MM.1S (cell line): ENCODE measurements around the gene CCNK.

Experiments
- DNase-seq: peaks from one replicate; pipeline ENCODE4 v3.0.0-alpha.2; 2015
- H2AFZ ChIP-seq: fragments of 300-600 bp; sonication (generic); 2 replicates; pipeline ENCODE4 v1.6.0; 2016; ENCODE audit warnings: antibody characterized with exemption, low read length
- H3F3A ChIP-seq: fragments of 300-600 bp; sonication (generic); 2 replicates; pipeline ENCODE4 v1.6.1; 2016; ENCODE audit warnings: mild to moderate bottlenecking, antibody characterized with exemption, low read length, moderate library complexity, mixed read lengths; ENCODE audit not compliant: insufficient read depth
- H3K27ac ChIP-seq: fragments of 300-600 bp; sonication (generic); 2 replicates; pipeline ENCODE4 v1.5.1; 2016; ENCODE audit warnings: mild to moderate bottlenecking, low read length
- H3K27me3 ChIP-seq: fragments of 300-600 bp; sonication (generic); replicated peaks from 2 replicates; pipeline ENCODE4 v1.6.0; 2016; ENCODE audit warnings: low read length; ENCODE audit not compliant: insufficient read depth
- H3K36me3 ChIP-seq: fragments of 300-600 bp; sonication (generic); replicated peaks from 2 replicates; pipeline ENCODE4 v1.6.1; 2016; ENCODE audit warnings: mild to moderate bottlenecking, low read length, mixed read lengths; ENCODE audit not compliant: insufficient read depth
- H3K4me1 ChIP-seq: fragments of 300-600 bp; sonication (generic); 2 replicates; pipeline ENCODE4 v1.6.1; 2016; ENCODE audit warnings: low read length, mixed read lengths
- H3K4me2 ChIP-seq: fragments of 300-600 bp; sonication (generic); 2 replicates; pipeline ENCODE4 v1.6.0; 2016; ENCODE audit warnings: low read depth, low read length
- H3K4me3 ChIP-seq: fragments of 300-600 bp; sonication (generic); 2 replicates; pipeline ENCODE4 v1.5.1; 2016; ENCODE audit warnings: low read length, mixed read lengths
- H3K79me2 ChIP-seq: fragments of 300-600 bp; sonication (generic); 2 replicates; pipeline ENCODE4 v1.6.1; 2016; ENCODE audit warnings: mixed run types, low read length, mixed read lengths
- H3K9ac ChIP-seq: fragments of 300-600 bp; sonication (generic); 2 replicates; pipeline ENCODE4 v1.6.1; 2016; ENCODE audit warnings: low read length, mixed read lengths
- H3K9me2 ChIP-seq: fragments of 300-600 bp; sonication (generic); replicated peaks from 2 replicates; pipeline ENCODE4 v1.6.1; 2016; ENCODE audit warnings: mild to moderate bottlenecking, low read length, mixed read lengths; ENCODE audit not compliant: insufficient read depth
- H3K9me3 ChIP-seq: fragments of 300-600 bp; sonication (generic); replicated peaks from 2 replicates; pipeline ENCODE4 v1.6.1; 2016; ENCODE audit warnings: mild to moderate bottlenecking, low read length, mixed read lengths; ENCODE audit not compliant: insufficient read depth
- H4K20me1 ChIP-seq: fragments of 300-600 bp; sonication (generic); 2 replicates; pipeline ENCODE4 v1.6.1; 2016; ENCODE audit warnings: mild to moderate bottlenecking, low read length, moderate library complexity, mixed read lengths; ENCODE audit not compliant: insufficient read depth
- CTCF ChIP-seq: fragments of 300-600 bp; sonication (generic); IDR thresholded peaks from 2 replicates; pipeline ENCODE4 v1.5.1; 2016; ENCODE audit warnings: antibody characterized with exemption, low read length, mixed read lengths
- EZH2 ChIP-seq: fragments of 300-600 bp; sonication (generic); optimal IDR thresholded peaks from 2 replicates; pipeline ENCODE3; 2017; ENCODE audit warnings: low read depth, mild to moderate bottlenecking, antibody characterized with exemption, low read length, mixed read lengths
- EZH2phosphoT487 ChIP-seq: fragments of 300-600 bp; sonication (generic); IDR thresholded peaks from 2 replicates; pipeline ENCODE4 v1.6.1; 2018; ENCODE audit warnings: antibody characterized with exemption, low read length

CCNK gene

GRCh38 chr14:99452968-99453367, 28.2 kb upstream of the CCNK start:
- H3K9me3 ChIP-seq, result no peaks in the 10 kb centered on the region
- no peaks in the 10 kb centered on the region for H3K27me3 ChIP-seq
- H3K79me2 ChIP-seq, result no peaks in the 10 kb centered on the region
- no peak overlapping the region for H3K4me2 ChIP-seq
- H3K27ac ChIP-seq, result no peak overlapping the region
- no peaks in the 10 kb centered on the region for H3K4me1 ChIP-seq
- DNase-seq, result no peak
- H3F3A ChIP-seq, result no peaks in the 10 kb centered on the region
- H3K4me3 ChIP-seq, result no peak overlapping the region
- no peak overlapping the region for H2AFZ ChIP-seq
- H3K36me3 ChIP-seq, result no peaks in the 10 kb centered on the region
- TF ChIP-seq EZH2phosphoT487 (no peak), CTCF (no peak), EZH2 (no peak)
- H4K20me1 ChIP-seq, result no peaks in the 10 kb centered on the region
- no peak overlapping the region for H3K9ac ChIP-seq
- no peaks in the 10 kb centered on the region for H3K9me2 ChIP-seq

- Histone ChIP-seq H3K9me3 (no peaks in the 10 kb centered on the region), H4K20me1 (no peaks in the 10 kb centered on the region), H3K36me3 (no peaks in the 10 kb centered on the region), H3K27me3 (no peaks in the 10 kb centered on the region), H3K27ac (no peak overlapping the region), H2AFZ (no peak overlapping the region), H3K4me1 (no peaks in the 10 kb centered on the region), H3K4me3 (no peak overlapping the region), H3K9me2 (no peaks in the 10 kb centered on the region), H3F3A (no peaks in the 10 kb centered on the region), H3K79me2 (no peaks in the 10 kb centered on the region), H3K9ac (no peak overlapping the region), H3K4me2 (no peak overlapping the region)
- DNase-seq, result no peak
- no peak for TF ChIP-seq EZH2phosphoT487
- no peak for TF ChIP-seq CTCF
- TF ChIP-seq EZH2, result no peak
Observed at GRCh38 chr14:99454246-99454645, 27.0 kb upstream of the CCNK start.

GRCh38 chr14:99459481-99460100, 21.6 kb upstream of the CCNK start:
- no peaks in the 10 kb centered on the region for H3K9me2 ChIP-seq
- no peaks in the 10 kb centered on the region for H3K27me3 ChIP-seq
- H3K36me3 ChIP-seq, result no peaks in the 10 kb centered on the region
- H3K79me2 ChIP-seq, result no peaks in the 10 kb centered on the region
- TF ChIP-seq EZH2, result no peak
- no peak for TF ChIP-seq EZH2phosphoT487
- TF ChIP-seq CTCF, result no peak
- no peak overlapping the region for H3K4me2 ChIP-seq
- no peak for DNase-seq
- H3K4me3 ChIP-seq, result no peak overlapping the region
- H3K9me3 ChIP-seq, result no peaks in the 10 kb centered on the region
- H2AFZ ChIP-seq, result no peak overlapping the region
- H3K9ac ChIP-seq, result no peak overlapping the region
- H3K4me1 ChIP-seq, result no peaks in the 10 kb centered on the region
- no peaks in the 10 kb centered on the region for H3F3A ChIP-seq
- H3K27ac ChIP-seq, result no peak overlapping the region
- H4K20me1 ChIP-seq, result no peaks in the 10 kb centered on the region
